OCI-LY1 (cell line): Measurements from ENCODE around the gene STAT4.

Experiments used
- H2AFZ ChIP-seq: fragments of 200-600 bp; sonication (generic), shearing (Covaris generic); 2 replicates; pipeline ENCODE4 v1.6.0; 2014; ENCODE audit warnings: antibody characterized with exemption, mild to moderate bottlenecking, low read length
- H3F3A ChIP-seq: fragments of 200-600 bp; sonication (generic), shearing (Covaris generic); 2 replicates; pipeline ENCODE4 v1.6.0; 2014; ENCODE audit warnings: mild to moderate bottlenecking, antibody characterized with exemption, low read length, moderate library complexity; ENCODE audit not compliant: insufficient read depth
- H3K27ac ChIP-seq: fragments of 200-600 bp; sonication (generic); 2 replicates; pipeline ENCODE4 v1.5.1; 2014; ENCODE audit warnings: low read length, mixed run types, mild to moderate bottlenecking, low read depth; ENCODE audit not compliant: poor library complexity, severe bottlenecking
- H3K27me3 ChIP-seq: fragments of 200-600 bp; sonication (generic); 2 replicates; pipeline ENCODE4 v1.6.0; 2014; ENCODE audit warnings: antibody characterized with exemption, mild to moderate bottlenecking, low read length, moderate library complexity; ENCODE audit not compliant: insufficient read depth
- H3K36me3 ChIP-seq: fragments of 200-600 bp; sonication (generic); 2 replicates; pipeline ENCODE4 v1.6.1; 2014; ENCODE audit warnings: mild to moderate bottlenecking, antibody characterized with exemption, low read length, moderate library complexity, mixed read lengths; ENCODE audit not compliant: insufficient read depth
- H3K4me1 ChIP-seq: fragments of 200-600 bp; sonication (generic); 2 replicates; pipeline ENCODE4 v1.5.1; 2014; ENCODE audit warnings: mild to moderate bottlenecking, low read length, moderate library complexity; ENCODE audit not compliant: insufficient read depth, severe bottlenecking
- H3K4me2 ChIP-seq: fragments of 200-600 bp; sonication (generic), shearing (Covaris generic); 2 replicates; pipeline ENCODE4 v1.6.1; 2014; ENCODE audit warnings: low read length
- H3K4me3 ChIP-seq: fragments of 200-600 bp; sonication (generic); 2 replicates; pipeline ENCODE4 v1.5.1; 2014; ENCODE audit warnings: low read length, low read depth, mild to moderate bottlenecking, mixed read lengths; ENCODE audit not compliant: poor library complexity, severe bottlenecking
- H3K79me2 ChIP-seq: fragments of 200-600 bp; shearing (Covaris generic); 2 replicates; pipeline ENCODE4 v1.6.1; 2016; ENCODE audit warnings: mixed run types, low read length, mixed read lengths; ENCODE audit not compliant: insufficient read depth
- H3K9ac ChIP-seq: fragments of 200-600 bp; sonication (generic), shearing (Covaris generic); 2 replicates; pipeline ENCODE4 v1.6.1; 2014; ENCODE audit warnings: mild to moderate bottlenecking, low read length, mixed read lengths
- H3K9me2 ChIP-seq: fragments of 200-600 bp; sonication (generic), shearing (Covaris generic); 2 replicates; pipeline ENCODE4 v1.6.1; 2014; ENCODE audit warnings: low read depth, mild to moderate bottlenecking, low read length, mixed read lengths
- H3K9me3 ChIP-seq: fragments of 200-600 bp; shearing (Covaris generic); 2 replicates; pipeline ENCODE4 v1.6.1; 2014; ENCODE audit warnings: low read length, mixed read lengths
- H4K20me1 ChIP-seq: fragments of 200-600 bp; sonication (generic), shearing (Covaris generic); 2 replicates; pipeline ENCODE4 v1.6.0; 2016; ENCODE audit warnings: mild to moderate bottlenecking, low read length; ENCODE audit not compliant: insufficient read depth
- EZH2 ChIP-seq: fragments of 200-600 bp; sonication (generic), shearing (Covaris generic); IDR thresholded peaks from 2 replicates; pipeline ENCODE4 v1.8.0; 2017; ENCODE audit warnings: borderline replicate concordance, mixed run types, mild to moderate bottlenecking, antibody characterized with exemption, low read length, moderate library complexity, mixed read lengths
- TF ChIP-seq, protein P1 (sequence below): fragments of 200-600 bp; sonication (generic), shearing (Covaris generic); IDR thresholded peaks from 2 replicates; pipeline ENCODE4 v1.5.1; 2017; ENCODE audit warnings: mild to moderate bottlenecking, antibody characterized with exemption, low read length, moderate library complexity, mixed read lengths

Gene STAT4

DNA sequence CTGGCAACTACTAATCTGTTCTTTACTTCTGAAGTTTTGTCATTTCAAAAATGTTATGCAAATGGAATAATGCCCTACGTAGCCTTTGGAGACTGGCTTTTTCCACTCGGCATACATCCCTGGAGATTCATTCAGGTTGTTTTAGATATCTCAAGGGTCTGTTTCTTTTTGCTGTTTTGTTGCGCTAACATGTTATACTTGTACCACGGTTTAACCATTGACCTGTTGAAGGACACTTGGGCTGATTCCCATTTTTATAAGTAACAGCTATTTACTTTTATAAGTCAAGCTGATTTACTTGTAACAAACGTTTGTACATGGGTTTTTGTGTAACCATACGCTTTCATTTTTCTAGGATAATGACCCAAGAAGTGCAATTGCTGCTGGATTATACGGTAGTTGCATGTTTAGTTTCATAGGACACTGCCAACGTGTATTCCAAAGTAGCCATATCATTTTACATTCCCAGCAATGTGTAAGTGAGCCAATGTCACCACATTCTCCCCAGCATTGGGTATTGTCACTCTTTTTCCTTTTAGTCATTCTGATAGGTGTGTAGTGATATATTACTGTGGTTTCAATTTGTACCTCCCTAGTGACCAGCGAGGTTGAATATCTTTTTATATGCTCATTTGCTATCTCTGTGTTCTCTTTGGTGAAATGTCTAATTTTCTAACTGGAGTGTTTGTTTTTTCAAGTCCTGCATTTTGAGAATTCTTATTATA lies 36.5 kb upstream of the STAT4 start:
- Histone ChIP-seq H4K20me1 (no peaks in the 10 kb centered on the region), H3K79me2 (no peaks in the 10 kb centered on the region), H3K27ac (no peak overlapping the region), H2AFZ (no peak overlapping the region), H3K4me1 (no peaks in the 10 kb centered on the region), H3K27me3 (no peaks in the 10 kb centered on the region), H3K9me2 (no peaks in the 10 kb centered on the region), H3K36me3 (no peaks in the 10 kb centered on the region), H3F3A (no peaks in the 10 kb centered on the region), H3K9me3 (no peaks in the 10 kb centered on the region), H3K4me2 (no peak overlapping the region), H3K9ac (no peak overlapping the region), H3K4me3 (no peak overlapping the region)
- TF ChIP-seq EZH2, result no peak
- TF ChIP-seq, protein P1, sequence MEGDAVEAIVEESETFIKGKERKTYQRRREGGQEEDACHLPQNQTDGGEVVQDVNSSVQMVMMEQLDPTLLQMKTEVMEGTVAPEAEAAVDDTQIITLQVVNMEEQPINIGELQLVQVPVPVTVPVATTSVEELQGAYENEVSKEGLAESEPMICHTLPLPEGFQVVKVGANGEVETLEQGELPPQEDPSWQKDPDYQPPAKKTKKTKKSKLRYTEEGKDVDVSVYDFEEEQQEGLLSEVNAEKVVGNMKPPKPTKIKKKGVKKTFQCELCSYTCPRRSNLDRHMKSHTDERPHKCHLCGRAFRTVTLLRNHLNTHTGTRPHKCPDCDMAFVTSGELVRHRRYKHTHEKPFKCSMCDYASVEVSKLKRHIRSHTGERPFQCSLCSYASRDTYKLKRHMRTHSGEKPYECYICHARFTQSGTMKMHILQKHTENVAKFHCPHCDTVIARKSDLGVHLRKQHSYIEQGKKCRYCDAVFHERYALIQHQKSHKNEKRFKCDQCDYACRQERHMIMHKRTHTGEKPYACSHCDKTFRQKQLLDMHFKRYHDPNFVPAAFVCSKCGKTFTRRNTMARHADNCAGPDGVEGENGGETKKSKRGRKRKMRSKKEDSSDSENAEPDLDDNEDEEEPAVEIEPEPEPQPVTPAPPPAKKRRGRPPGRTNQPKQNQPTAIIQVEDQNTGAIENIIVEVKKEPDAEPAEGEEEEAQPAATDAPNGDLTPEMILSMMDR, result no peak

DNA sequence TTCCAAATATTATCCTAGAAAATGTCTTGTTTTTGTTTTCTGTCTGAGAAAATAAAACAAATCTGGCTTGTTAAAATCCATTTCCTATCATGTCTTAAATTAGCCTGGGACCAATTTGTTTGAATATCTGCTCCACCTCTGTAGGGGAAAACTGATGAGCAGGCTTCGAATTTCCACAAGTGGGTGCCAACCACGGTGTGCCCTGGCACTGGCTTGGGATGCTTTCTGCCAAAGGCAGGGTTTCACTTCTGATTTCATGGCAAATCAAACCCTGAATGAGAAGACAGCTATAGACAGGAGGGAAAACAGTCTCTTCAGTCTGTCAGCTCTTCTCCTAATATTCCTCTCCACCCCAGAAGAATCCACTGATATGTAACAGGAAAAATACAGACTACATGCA lies 33.7 kb upstream of the STAT4 start:
- no peak overlapping the region for H2AFZ ChIP-seq
- H3K9me2 ChIP-seq, result no peaks in the 10 kb centered on the region
- no peaks in the 10 kb centered on the region for H3K4me1 ChIP-seq
- no peak overlapping the region for H3K27ac ChIP-seq
- H3K9ac ChIP-seq, result no peak overlapping the region
- H3K4me3 ChIP-seq, result no peak overlapping the region
- no peaks in the 10 kb centered on the region for H3F3A ChIP-seq
- H3K9me3 ChIP-seq, result no peaks in the 10 kb centered on the region
- TF ChIP-seq, protein P1, result no peak
- no peak for TF ChIP-seq EZH2
- no peaks in the 10 kb centered on the region for H3K27me3 ChIP-seq
- no peaks in the 10 kb centered on the region for H3K79me2 ChIP-seq
- no peaks in the 10 kb centered on the region for H3K36me3 ChIP-seq
- H4K20me1 ChIP-seq, result no peaks in the 10 kb centered on the region
- no peak overlapping the region for H3K4me2 ChIP-seq

DNA sequence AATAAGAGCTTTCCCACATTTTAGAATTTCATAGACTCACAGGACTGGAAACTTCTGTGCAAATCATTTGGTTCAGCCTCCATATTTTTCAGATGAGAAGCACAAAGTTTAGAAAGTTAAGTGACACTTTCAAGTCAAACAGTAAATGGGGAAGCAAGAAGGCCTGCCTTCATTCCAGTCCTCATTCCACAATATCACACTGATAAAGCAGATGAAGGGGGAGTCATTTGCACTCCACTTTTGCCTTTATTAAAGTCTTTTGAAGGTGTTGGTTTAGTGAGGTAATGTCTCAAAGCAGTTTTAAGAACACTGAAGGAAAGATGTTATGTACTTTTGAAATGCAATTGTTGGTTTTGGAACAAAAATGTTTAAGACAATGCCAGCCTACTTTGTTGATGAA lies 32.7 kb upstream of the STAT4 start:
- Histone ChIP-seq H3K27me3 (no peaks in the 10 kb centered on the region), H3K27ac (no peak overlapping the region), H3K9me2 (no peaks in the 10 kb centered on the region), H2AFZ (no peak overlapping the region), H3F3A (no peaks in the 10 kb centered on the region), H3K79me2 (no peaks in the 10 kb centered on the region), H3K4me2 (no peak overlapping the region), H3K9me3 (no peaks in the 10 kb centered on the region), H3K4me1 (no peaks in the 10 kb centered on the region), H4K20me1 (no peaks in the 10 kb centered on the region), H3K36me3 (no peaks in the 10 kb centered on the region), H3K4me3 (no peak overlapping the region), H3K9ac (no peak overlapping the region)
- TF ChIP-seq EZH2, result no peak
- TF ChIP-seq, protein P1, result no peak
